Left ventricle myocardium inferior (tissue), 1 donor: ENCODE data around the gene MTX2. TPM values are rescaled to one million over a fixed set of nuclear protein-coding genes. Genes with fewer than 3 reads are reported as not detected.

Experiments
- DNase-seq: peaks from one replicate; pipeline ENCODE4 v3.0.0-alpha.2; 2020
- H3K27ac ChIP-seq: fragments of 200-600 bp; replicated peaks from 2 replicates; pipeline ENCODE4 v1.8.0; 2021
- H3K27me3 ChIP-seq: fragments of 200-600 bp; 2 replicates; pipeline ENCODE4 v1.8.0; 2021; ENCODE audit warnings: low read depth
- H3K36me3 ChIP-seq: fragments of 200-600 bp; 2 replicates; pipeline ENCODE4 v1.8.0; 2021
- H3K4me1 ChIP-seq: fragments of 200-600 bp; 2 replicates; pipeline ENCODE4 v1.8.0; 2021
- H3K4me3 ChIP-seq: fragments of 200-600 bp; 2 replicates; pipeline ENCODE4 v1.8.0; 2021; ENCODE audit warnings: mild to moderate bottlenecking, moderate library complexity
- H3K9me3 ChIP-seq: fragments of 200-600 bp; replicated peaks from 2 replicates; pipeline ENCODE4 v1.8.0; 2021
- intact Hi-C: fragments of 100-400 bp; cut with micrococcal nuclease; formaldehyde crosslinking; loops from one replicate; pipeline ENCODE4 v1.11.0; 2022
- total RNA-seq: library from RNA; stranded (reverse); fragmentation: NEBNext Ultra II Directional; extraction: Animal tissue kit (Norgen Biotek cat#: 25700); gene quantifications from one replicate; pipeline ENCODE4 v1.2.1, GENCODE V29; 2021
- TF ChIP-seq, protein P1 (sequence below): fragments of 200-600 bp; IDR thresholded peaks from 2 replicates; pipeline ENCODE4 v1.8.0; 2021; ENCODE audit warnings: antibody characterized with exemption, mild to moderate bottlenecking, borderline replicate concordance
- donor health status: DM: no; HTN: yes; CAD: no; lungs with severe emphysema.

The MTX2 gene
- total RNA-seq, 1 donor from 2014 or later = 52.0 TPM

DNA sequence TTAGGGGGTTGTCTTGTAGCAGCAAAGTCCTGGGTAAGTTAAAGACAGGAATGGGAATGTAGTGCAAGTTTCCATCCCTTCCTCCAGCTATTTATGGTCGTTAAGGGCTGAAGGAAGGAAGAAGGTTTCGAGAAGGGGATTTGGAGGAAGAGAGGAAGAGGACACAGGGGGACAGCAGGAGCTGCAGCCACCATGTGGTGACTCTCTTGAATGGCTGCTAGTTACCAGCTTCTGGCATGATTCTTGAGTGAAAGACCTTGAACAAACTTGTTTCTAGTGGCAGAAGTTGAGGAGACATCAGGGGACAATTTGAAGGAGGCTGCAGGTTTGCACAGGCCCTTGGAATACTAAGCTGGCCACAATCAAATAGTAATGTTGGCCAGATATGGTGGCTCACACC lies 116.6 kb downstream of the MTX2 start:
- Histone ChIP-seq H3K27ac (no peak overlapping the region), H3K4me1 (peaks cover 5% of the 10 kb centered on the region), H3K36me3 (no peaks in the 10 kb centered on the region), H3K27me3 (peaks cover 3% of the 10 kb centered on the region), H3K9me3 (no peaks in the 10 kb centered on the region), H3K4me3 (no peak overlapping the region)
- intact Hi-C loops = no loop called here
- no peak for DNase-seq
- TF ChIP-seq, protein P1, sequence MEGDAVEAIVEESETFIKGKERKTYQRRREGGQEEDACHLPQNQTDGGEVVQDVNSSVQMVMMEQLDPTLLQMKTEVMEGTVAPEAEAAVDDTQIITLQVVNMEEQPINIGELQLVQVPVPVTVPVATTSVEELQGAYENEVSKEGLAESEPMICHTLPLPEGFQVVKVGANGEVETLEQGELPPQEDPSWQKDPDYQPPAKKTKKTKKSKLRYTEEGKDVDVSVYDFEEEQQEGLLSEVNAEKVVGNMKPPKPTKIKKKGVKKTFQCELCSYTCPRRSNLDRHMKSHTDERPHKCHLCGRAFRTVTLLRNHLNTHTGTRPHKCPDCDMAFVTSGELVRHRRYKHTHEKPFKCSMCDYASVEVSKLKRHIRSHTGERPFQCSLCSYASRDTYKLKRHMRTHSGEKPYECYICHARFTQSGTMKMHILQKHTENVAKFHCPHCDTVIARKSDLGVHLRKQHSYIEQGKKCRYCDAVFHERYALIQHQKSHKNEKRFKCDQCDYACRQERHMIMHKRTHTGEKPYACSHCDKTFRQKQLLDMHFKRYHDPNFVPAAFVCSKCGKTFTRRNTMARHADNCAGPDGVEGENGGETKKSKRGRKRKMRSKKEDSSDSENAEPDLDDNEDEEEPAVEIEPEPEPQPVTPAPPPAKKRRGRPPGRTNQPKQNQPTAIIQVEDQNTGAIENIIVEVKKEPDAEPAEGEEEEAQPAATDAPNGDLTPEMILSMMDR = no peak

Other genes with a start within 250 kb of the MTX2 start
- gene EVX2, start 185.5 kb upstream of the MTX2 start, total RNA-seq = not detected
- not detected for gene HOXD13, start 176.7 kb upstream of the MTX2 start, total RNA-seq
- gene HOXD12, start 169.6 kb upstream of the MTX2 start, total RNA-seq = not detected
- gene HOXD11, start 162.2 kb upstream of the MTX2 start, total RNA-seq = not detected
- gene HOXD10, start 152.7 kb upstream of the MTX2 start, total RNA-seq = not detected
- 0.16 TPM for gene HOXD9, start 146.7 kb upstream of the MTX2 start, total RNA-seq
- gene HOXD8, start 139.7 kb upstream of the MTX2 start, total RNA-seq = 0.14 TPM
- gene HOXD4, start 117.9 kb upstream of the MTX2 start, total RNA-seq = not detected
- not detected for gene HOXD3, start 112.1 kb upstream of the MTX2 start, total RNA-seq
- not detected for gene HOXD1, start 80.8 kb upstream of the MTX2 start, total RNA-seq